Keratinocyte (primary cell): Measurements from ENCODE around the gene ZNF470. TPM values are rescaled to one million over a fixed set of nuclear protein-coding genes. Genes with fewer than 3 reads are reported as not detected.

Experiments used
- DNase-seq: peaks from one replicate; pipeline ENCODE4 v3.0.0-alpha.2; 2011; ENCODE audit warnings: low read depth, missing footprints, low spot score
- FAIRE-seq: peaks from 2 replicates; lab custom pipeline; 2011; peaks lifted over from hg19 to GRCh38; lab: Jason Lieb, UNC
- H2AFZ ChIP-seq: 2 replicates; pipeline ENCODE4 v1.6.0; 2012; ENCODE audit warnings: low read length, control low read depth, inconsistent platforms; ENCODE audit not compliant: control insufficient read depth
- H3K27ac ChIP-seq: 2 replicates; pipeline ENCODE4 v1.5.1; 2011; ENCODE audit warnings: low read length; ENCODE audit not compliant: control insufficient read depth, insufficient read depth
- H3K27me3 ChIP-seq: 3 replicates; pipeline ENCODE4 v1.6.0; 2011; ENCODE audit warnings: low read length; ENCODE audit not compliant: control insufficient read depth, insufficient read depth; ENCODE audit errors: extremely low read depth
- H3K36me3 ChIP-seq, 2 experiments: 2 replicates in 1 of 2; 3 replicates in 1 of 2; pipeline ENCODE4 v1.5.1; 2011; ENCODE audit warnings: low read length in 2 of 2, mild to moderate bottlenecking in 1 of 2; ENCODE audit not compliant: control insufficient read depth in 2 of 2, insufficient read depth in 2 of 2; ENCODE audit errors: extremely low read depth in 1 of 2
- H3K4me1 ChIP-seq: 3 replicates; pipeline ENCODE4 v1.5.1; 2011; ENCODE audit warnings: low read length; ENCODE audit not compliant: control insufficient read depth, insufficient read depth; ENCODE audit errors: extremely low read depth
- H3K4me2 ChIP-seq: 3 replicates; pipeline ENCODE4 v1.6.0; 2011; ENCODE audit warnings: low read depth, low read length; ENCODE audit not compliant: control insufficient read depth, insufficient read depth; ENCODE audit errors: extremely low read depth
- H3K4me3 ChIP-seq, 3 experiments: fragments of 200-600 bp in 1 of 3; sonication (generic) in 1 of 3; 2 replicates in 2 of 3; 3 replicates in 1 of 3; pipeline ENCODE4 v1.5.1; 2011 to 2016; ENCODE audit warnings: low read length in 3 of 3, mild to moderate bottlenecking in 3 of 3, control low read depth in 2 of 3, inconsistent platforms in 1 of 3, low read depth in 1 of 3, mixed read lengths in 1 of 3, mixed run types in 1 of 3, moderate library complexity in 1 of 3; ENCODE audit not compliant: control insufficient read depth in 2 of 3, insufficient read depth in 2 of 3; ENCODE audit errors: extremely low read depth in 1 of 3
- H3K79me2 ChIP-seq: 2 replicates; pipeline ENCODE4 v1.6.0; 2012; ENCODE audit warnings: low read length; ENCODE audit not compliant: control insufficient read depth, insufficient read depth
- H3K9ac ChIP-seq: 3 replicates; pipeline ENCODE4 v1.6.0; 2011; ENCODE audit warnings: low read length; ENCODE audit not compliant: control insufficient read depth, insufficient read depth; ENCODE audit errors: extremely low read depth
- H3K9me1 ChIP-seq: 3 replicates; pipeline ENCODE4 v1.6.0; 2011; ENCODE audit warnings: low read length; ENCODE audit not compliant: control insufficient read depth, insufficient read depth; ENCODE audit errors: extremely low read depth
- H3K9me3 ChIP-seq: 2 replicates; pipeline ENCODE4 v1.5.1; 2012; ENCODE audit warnings: low read depth, low read length; ENCODE audit not compliant: control insufficient read depth
- H4K20me1 ChIP-seq: 3 replicates; pipeline ENCODE4 v1.6.0; 2011; ENCODE audit warnings: low read length; ENCODE audit not compliant: control insufficient read depth, insufficient read depth; ENCODE audit errors: extremely low read depth
- EZH2 ChIP-seq: IDR thresholded peaks from one replicate; pipeline ENCODE4 v1.6.1; 2012; ENCODE audit warnings: inconsistent platforms, mild to moderate bottlenecking, low read length, moderate library complexity
- dilution Hi-C: fragments of 300-500 bp; cut with MboI; formaldehyde crosslinking; loops from one replicate; pipeline ENCODE4 v1.7.0; 2020; ENCODE audit warnings: low sequenced_read_pairs; ENCODE audit not compliant: extremely low pct_ligation_motif_present
- polyA plus RNA-seq, 5 experiments: library from polyadenylated mRNA; depleted of rRNA in 3 of 5; stranded (reverse) in 3 of 5; stranded (forward) in 1 of 5; unstranded in 1 of 5; fragments of >200 nt; gene quantifications; 1 replicate in 1 of 5; 2 replicates in 3 of 5; 3 replicates in 1 of 5; pipeline versions ENCODE4 v1.2.1 to v1.2.3, GENCODE V29; 2011 to 2012; ENCODE audit warnings: missing spikeins in 2 of 5, low read depth in 1 of 5, low replicate concordance in 1 of 5
- TF ChIP-seq, protein P1 (sequence below), 3 experiments: IDR thresholded peaks in 1 of 3; conservative IDR thresholded peaks in 1 of 3; optimal IDR thresholded peaks in 1 of 3; 2 replicates in 2 of 3; 3 replicates in 1 of 3; pipeline versions ENCODE3 to v1.5.1; 2011; ENCODE audit warnings: low read length in 3 of 3, mild to moderate bottlenecking in 3 of 3, moderate library complexity in 2 of 3, control low read depth in 1 of 3, inconsistent platforms in 1 of 3; ENCODE audit not compliant: insufficient read depth in 2 of 3; ENCODE audit errors: extremely low read depth in 1 of 3

The ZNF470 gene
- polyA plus RNA-seq, 1 donor (not counting 4 experiments of a cell fraction or from before 2014, with no cell fraction given): 2.7 TPM

DNA sequence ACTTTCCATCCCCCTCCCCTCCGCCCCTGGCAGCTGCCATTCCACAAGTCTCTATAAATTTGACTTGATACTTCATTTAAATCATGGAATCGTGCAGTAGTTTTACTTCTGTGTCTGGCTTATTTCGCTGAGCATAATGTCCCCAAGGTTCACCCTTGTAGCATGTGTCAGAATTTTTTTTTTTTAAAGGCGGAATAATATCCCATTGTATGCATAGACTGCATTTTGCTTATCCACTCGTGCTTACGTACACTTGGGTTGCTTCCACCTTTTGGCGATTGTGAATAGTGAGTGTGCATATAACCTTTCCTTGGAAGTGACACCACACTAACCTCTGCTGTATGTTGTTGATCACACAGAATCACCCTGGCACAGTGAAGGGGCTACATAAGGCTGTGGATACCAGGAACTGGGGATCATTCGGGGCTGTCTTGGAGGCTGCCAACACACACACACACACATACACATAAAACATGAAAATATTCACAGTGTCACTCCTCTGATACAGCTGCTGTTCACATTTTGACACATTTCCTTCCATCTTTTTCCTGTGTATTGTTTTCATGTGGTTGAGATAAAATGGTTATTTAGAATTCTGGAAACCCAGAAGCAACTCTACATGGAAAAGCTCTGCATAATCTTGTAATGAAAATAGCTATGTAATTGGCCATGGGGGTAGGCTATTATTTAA, 41.2 kb downstream of the ZNF470 start:
- TF ChIP-seq, protein P1, sequence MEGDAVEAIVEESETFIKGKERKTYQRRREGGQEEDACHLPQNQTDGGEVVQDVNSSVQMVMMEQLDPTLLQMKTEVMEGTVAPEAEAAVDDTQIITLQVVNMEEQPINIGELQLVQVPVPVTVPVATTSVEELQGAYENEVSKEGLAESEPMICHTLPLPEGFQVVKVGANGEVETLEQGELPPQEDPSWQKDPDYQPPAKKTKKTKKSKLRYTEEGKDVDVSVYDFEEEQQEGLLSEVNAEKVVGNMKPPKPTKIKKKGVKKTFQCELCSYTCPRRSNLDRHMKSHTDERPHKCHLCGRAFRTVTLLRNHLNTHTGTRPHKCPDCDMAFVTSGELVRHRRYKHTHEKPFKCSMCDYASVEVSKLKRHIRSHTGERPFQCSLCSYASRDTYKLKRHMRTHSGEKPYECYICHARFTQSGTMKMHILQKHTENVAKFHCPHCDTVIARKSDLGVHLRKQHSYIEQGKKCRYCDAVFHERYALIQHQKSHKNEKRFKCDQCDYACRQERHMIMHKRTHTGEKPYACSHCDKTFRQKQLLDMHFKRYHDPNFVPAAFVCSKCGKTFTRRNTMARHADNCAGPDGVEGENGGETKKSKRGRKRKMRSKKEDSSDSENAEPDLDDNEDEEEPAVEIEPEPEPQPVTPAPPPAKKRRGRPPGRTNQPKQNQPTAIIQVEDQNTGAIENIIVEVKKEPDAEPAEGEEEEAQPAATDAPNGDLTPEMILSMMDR (optimal IDR thresholded peaks at IDR 0.05 in 1 of 3, IDR thresholded peaks at IDR 0.05 in 1 of 3, conservative IDR thresholded peaks at IDR 0.05 in 1 of 3; ENCODE audit: extremely low read depth in 1 of 3, insufficient read depth in 2 of 3, low read length in 3 of 3): no peak
- TF ChIP-seq EZH2: no peak
- Histone ChIP-seq H3K4me2 (no peak overlapping the region), H2AFZ (no peak overlapping the region), H3K36me3 (peaks cover 0 to 5% of the 10 kb centered on the region in 2 experiments), H4K20me1 (no peaks in the 10 kb centered on the region), H3K27me3 (no peaks in the 10 kb centered on the region), H3K9me1 (no peaks in the 10 kb centered on the region), H3K9me3 (peaks cover 11% of the 10 kb centered on the region), H3K79me2 (peaks cover 35% of the 10 kb centered on the region), H3K27ac (no peak overlapping the region), H3K9ac (no peak overlapping the region), H3K4me3 (no peak overlapping the region), H3K4me1 (no peaks in the 10 kb centered on the region)
- FAIRE-seq: no peak
- dilution Hi-C loops: no loop called here
- DNase-seq: no peak

DNA sequence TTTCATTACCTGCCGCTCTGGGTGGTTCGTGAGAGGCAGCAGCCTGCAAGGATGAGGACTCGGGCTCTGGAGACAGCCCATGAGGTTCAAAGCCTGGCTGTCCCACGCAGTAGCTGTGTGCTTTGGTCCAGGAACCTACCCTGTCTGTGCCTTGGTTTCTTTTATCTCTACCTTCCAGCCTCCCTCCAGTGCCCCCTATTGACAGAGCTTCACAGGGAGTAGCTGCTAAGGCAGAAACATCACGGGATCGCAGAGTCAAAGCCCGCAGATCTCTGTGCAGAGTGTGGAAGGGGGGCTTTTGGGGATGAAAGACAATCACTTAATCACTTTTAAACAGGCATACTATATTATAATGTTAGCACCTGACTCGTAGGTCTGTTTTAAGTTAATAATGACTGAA, 44.0 kb downstream of the ZNF470 start:
- H3K9me3 ChIP-seq: peaks cover 13% of the 10 kb centered on the region
- H3K27ac ChIP-seq: no peak overlapping the region
- H3K9me1 ChIP-seq: no peaks in the 10 kb centered on the region
- peaks cover 20% of the 10 kb centered on the region for H3K79me2 ChIP-seq
- H3K27me3 ChIP-seq: no peaks in the 10 kb centered on the region
- no peak overlapping the region for H3K9ac ChIP-seq
- H3K4me3 ChIP-seq: no peak overlapping the region
- no peaks in the 10 kb centered on the region for H3K4me1 ChIP-seq
- dilution Hi-C loops: no loop called here
- no peaks in the 10 kb centered on the region for H4K20me1 ChIP-seq
- DNase-seq: no peak
- H3K36me3 ChIP-seq: peaks cover 0 to 5% of the 10 kb centered on the region in 2 experiments
- no peak for FAIRE-seq
- TF ChIP-seq EZH2: no peak
- TF ChIP-seq, protein P1 (optimal IDR thresholded peaks at IDR 0.05 in 1 of 3, IDR thresholded peaks at IDR 0.05 in 1 of 3, conservative IDR thresholded peaks at IDR 0.05 in 1 of 3; ENCODE audit: extremely low read depth in 1 of 3, insufficient read depth in 2 of 3, low read length in 3 of 3): no peak
- H2AFZ ChIP-seq: no peak overlapping the region
- H3K4me2 ChIP-seq: no peak overlapping the region
